NCI-H460 (cell line): ENCODE results near the gene LY6G6F. TPM values are rescaled to one million over a fixed set of nuclear protein-coding genes. Genes with fewer than 3 reads are reported as not detected.

ENCODE experiments used
- DNase-seq: peaks from one replicate; pipeline ENCODE4 v3.0.0-alpha.2; 2016; ENCODE audit warnings: low read depth; ENCODE audit errors: extremely low read depth
- small RNA-seq, 2 experiments: library from RNA; depleted of rRNA; stranded (forward); fragments of <200 nt; gene quantifications; one replicate each; pipeline ENCODE3, GENCODE V24; 2014
- total RNA-seq: library from RNA; depleted of rRNA; stranded (reverse); fragments of >200 nt; shearing (Covaris generic); gene quantifications from 2 replicates; pipeline ENCODE4 v1.2.3, GENCODE V29; 2014; rRNA removed

LY6G6F gene
- total RNA-seq, 1 experiment from 2014 or later: not detected

DNA sequence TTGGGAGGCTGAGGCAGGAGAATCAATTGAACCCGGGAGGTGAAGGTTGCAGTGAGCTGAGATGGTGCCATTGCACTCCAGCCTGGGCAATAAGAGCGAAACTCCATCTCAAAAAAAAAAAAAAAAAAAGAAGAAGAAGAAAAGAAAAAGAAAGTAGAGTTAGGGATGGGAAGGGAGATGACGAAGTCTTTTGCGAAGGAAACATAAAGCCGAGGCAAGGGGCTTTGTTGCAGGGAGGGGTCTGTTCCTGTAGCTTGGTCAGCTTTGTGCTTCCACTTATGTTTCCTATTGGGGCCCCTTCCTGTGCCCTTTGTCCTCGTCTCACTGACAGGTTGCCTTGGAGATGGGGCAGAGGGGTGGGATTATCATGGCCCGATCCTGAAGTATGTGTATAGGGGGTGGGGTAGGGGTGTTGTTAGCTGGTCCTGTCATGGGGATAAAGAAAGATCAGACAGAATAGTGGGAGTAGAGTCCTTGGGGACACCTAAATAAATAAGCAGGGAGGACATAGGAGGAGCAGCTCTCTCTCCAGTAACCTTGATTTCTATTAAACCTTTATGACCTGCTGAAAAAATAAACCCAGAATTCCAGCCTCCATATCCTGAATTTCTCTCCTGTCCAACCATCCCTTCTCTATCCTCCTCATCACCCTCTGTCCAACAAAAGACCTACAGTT is 30.8 kb downstream of the LY6G6F start:
- DNase-seq: no peak

DNA sequence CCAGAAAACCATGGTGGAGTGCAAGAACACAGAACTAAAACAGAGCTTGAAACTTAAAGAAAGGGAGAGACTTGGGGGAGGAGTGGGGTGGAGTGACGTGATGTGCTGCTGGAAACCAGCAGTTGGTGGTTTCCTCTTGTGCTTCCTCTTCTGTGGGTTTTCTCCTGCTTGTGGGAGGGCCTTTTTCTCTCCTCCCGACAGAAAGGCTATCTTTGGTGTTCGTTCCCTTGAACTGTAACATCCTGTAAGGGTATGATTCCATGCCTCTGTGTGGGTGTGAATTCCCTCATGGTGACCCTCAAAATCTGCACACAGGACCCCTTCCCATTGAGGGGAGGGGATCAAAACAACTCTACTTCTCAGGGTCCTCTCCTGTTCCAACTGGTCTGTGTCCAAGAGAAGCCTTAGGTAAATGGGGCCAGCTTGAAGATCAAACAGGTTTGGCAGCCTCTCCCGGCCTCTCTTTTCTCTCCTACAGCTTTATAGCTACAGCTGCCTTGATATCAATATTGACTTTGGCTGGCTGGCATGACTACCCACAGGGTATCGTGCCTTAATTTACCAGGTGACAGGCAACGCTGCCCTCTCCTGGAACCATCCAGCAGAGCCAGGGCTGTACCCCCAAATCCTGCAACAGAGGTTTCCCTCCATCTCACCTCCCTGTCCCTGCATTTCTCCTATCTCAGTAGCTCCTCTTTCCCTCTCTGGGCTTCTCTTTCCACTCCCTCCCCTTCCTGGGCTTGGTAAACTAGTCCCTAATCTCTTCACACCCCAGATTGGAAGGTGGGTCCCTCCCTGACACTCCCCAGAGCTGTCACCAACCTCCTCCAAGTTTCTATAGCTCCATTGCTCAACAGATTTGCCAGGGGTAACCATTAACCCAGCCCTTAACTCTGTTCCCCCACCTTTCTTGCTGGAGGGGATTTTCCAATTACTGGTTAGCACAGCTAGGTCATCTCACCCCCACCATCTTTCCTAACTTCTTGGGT is 31.6 kb downstream of the LY6G6F start:
- no peak for DNase-seq

DNA sequence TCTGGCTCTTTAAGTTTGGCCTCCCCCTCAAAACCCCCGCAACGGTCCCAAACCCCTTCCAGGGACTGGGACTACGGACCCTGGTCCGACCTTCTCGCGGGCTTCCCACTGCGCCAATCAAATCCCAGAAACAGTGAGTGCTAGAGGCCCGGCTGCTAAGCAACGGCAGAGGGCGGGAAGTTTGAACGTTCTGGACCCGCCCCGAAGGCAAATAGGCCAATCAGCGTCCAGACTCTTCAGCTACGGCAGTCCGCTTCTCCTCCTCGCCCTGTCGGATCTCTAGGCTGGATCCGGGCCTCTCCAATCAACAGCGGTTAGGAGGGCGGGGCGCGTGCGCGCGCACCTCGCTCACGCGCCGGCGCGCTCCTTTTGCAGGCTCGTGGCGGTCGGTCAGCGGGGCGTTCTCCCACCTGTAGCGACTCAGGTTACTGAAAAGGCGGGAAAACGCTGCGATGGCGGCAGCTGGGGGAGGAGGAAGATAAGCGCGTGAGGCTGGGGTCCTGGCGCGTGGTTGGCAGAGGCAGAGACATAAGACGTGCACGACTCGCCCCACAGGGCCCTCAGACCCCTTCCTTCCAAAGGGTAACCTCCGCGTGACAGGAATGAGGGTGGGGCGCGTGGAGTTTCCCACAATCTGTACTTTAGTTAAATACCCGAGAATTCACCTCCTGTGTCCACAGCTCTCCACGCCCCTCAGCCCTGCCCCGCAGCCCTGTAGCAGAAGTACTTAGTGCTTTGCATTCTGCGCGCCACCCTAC is 33.2 kb downstream of the LY6G6F start, which contains the start of gene MSH5:
MSH5 (plus strand) TSS at position 367 of the 758 bp plus-strand sequence. CDS start 462 bp downstream, outside the sequence.
- peak; percentile 97 for DNase-seq

DNA sequence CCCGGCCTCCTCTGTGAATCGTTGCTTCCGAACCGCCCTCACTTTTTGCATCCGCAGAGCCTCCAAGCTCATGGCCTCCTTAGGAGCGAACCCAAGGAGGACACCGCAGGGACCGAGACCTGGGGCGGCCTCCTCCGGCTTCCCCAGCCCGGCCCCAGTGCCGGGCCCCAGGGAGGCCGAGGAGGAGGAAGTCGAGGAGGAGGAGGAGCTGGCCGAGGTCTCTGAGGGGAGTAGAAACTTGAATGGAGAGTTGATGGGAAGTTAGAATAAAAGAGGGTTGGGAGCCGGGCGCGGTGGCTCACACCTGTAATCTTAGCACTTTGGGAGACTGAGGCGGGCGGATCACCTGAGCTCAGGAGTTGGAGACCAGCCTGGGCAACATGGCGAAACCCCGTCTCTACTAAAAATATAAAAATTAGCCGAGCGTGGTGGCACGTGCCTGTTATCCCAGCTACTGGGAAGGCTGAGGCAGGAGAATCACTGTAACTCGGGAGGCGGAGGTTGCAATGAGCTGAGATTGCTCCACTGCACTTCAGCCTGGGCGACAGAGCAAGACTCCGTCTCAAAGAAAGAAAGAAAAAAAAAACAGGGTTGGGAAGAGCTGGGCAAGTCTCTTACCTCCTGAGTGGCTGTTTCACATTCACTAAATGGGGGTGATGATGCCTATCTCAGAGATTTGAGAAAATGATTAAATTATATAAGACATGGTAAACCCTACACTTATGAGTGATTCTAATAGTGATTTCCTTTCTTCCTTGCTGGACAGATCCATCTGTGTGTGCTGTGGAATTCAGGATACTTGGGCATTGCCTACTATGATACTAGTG is 33.9 kb downstream of the LY6G6F start:
- no peak for DNase-seq

DNA sequence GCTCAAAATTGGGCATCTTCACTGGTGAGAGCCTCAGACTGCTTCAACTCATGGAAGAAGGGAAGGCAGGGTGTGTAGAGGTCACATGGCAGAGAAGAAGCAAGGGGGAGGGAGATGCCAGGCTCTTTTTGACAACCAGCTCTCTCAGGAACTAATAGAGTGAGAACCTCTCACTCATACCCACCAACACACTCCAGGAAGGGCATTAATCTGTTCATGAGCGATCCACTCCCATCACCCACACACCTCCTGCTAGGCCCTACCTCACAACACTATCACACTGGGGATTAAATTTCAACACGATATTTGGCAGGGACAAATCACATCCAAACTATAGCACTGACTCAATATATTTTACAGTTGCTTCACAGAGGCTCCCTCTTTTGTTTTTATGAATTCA is 35.1 kb downstream of the LY6G6F start:
- no peak for DNase-seq

DNA sequence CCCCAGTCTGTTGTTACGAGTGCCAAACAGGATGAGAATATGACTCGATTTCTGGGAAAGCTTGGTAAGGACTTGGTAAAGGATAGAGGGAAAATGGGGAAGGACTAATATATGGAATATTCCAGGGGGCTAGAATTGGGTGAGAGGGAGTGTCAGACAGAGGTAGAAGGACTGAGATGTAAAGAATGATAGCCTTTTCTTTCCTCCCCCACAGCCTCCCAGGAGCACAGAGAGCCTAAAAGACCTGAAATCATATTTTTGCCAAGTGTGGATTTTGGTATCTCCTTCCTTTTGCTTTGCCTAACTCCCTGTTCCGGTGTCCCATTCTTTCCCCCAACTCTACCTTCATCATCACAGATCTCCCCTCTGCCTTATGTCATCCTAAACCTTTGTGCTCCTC is 36.2 kb downstream of the LY6G6F start:
- no peak for DNase-seq

DNA sequence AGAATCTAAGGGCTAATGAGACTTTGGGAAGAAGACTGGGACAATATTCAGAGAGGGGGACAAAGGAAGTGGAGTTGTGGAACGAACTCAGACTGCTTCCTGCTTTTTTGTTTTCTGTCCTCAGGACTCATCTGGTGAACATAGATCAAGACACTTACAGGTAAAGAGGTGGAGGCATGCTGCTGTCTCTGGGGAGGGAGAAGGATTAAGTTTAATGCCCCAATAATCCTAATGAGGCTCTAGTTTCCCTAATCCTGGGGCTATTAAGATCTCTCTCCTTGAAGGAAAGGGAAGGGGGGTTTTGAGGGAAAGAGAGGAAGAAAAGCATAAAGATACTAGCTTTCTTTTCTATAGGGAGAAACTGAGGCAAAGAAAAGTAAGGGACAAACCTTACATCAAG is 37.8 kb downstream of the LY6G6F start:
- DNase-seq: no peak

DNA sequence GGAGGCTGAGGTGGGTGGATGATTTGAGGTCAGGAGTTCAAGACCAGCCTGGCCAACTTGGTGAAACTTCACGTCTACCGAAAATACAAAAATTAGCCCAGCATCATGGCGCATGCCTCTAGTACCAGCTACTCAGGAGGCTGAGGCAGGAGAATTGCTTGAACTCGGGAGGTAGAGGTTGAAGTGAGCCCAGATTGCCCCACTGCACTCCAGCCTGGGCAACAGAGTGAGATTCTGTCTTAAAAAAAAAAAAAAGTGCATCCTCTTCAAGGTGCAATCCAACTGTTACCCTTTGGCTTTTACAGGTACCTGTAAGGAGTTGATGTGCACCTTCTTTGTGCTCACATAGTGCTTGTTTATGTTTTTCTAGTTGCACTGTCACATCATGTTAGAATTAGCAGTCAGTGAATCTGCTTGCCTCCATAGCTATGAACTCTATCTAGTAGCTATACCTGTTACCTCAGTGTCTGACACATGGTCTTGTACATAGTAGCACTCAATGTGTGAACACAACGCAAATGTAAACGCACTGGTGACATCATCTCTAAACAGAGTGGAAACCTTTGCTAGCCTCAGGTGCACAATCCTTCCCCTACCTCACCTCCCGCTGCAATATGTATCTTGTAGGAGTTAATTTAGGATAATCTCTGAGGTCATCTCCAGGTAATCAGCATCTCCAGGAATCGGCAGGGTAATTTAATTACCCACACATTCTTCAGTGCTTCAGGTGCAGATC is 42.8 kb downstream of the LY6G6F start:
- DNase-seq: no peak

DNA sequence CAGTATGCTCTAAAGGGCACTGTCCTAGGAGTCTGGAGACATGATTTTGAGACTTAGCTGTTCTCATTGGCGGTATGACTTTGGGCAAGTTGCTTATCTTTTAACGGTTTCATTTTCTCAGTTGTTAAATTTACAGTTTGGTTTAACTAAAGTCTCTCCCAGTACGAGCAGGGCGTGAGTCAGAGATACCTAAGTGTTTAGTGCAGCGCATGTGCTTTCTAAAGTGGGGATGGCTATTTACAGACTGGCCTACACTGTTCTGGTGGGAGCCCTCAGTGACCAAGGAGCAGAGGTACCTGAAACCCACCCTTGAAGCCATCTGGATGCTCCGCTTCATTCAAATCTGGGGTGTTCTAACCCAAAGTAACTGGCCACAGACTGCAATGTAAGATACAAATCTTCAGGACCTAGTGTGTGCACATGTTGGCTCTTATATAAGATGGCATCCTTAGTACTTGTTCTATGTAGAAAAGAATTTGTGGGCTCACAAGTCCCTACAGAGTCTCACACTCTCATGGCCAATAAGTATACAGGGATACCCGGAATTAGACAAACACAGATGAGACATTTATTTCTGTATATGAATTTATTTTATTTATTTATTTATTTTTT is 43.9 kb downstream of the LY6G6F start:
- no peak for DNase-seq

DNA sequence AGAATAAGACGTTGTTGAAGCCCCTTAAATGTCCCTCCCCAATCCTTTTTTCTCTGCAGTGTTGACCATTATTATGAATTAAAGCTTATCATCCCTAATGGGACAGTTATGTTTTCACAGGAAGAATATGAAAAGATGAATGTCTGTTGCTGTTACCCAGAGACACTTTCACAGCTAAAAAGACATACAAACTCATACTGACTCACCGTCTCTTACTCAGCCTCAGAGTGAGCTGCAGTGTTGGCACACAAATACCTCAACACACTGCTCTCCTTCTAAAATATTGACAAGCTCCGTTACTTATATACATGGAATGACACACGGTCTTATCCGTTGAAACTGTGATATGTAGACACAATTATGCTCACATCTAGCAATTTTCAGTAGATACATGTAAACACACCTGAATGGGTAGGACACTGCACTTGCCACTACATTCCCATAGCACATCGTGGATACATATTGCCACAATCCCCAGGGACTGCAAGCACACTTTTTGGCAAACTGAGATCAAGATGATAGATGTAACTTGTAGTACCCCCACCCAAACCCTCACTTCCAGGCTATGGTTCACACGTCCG is 46.2 kb downstream of the LY6G6F start:
- DNase-seq: no peak

DNA sequence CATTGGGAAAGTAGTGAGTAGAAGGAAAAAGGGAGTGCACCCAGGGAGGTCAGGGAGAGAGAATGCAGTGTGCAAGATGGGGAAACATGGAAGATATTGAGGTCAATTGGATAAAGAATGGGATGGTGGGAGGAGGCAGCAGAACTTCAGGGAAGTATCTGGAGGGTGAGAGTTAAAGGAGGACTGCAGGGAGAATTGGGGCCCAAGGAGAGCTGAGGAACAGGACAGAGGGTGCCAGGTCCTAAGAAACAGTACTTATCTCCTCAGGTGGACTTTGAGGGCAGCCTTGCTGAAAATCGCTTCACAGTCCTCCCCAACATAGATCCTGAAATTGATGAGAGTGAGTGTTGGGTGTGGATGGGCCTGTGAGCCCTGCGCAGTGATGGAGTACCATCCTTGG is 51.6 kb downstream of the LY6G6F start:
- no peak for DNase-seq

Small RNAs within 50 kb of the gene (small RNA-seq; reads per million reads assigned to genes)
- gene LY6G6D (0 reads per million in 2 experiments), gene MIR4646 (0 reads per million in 2 experiments), gene RF00019 (0 reads per million in 2 experiments), gene RNU6-850P (0 to 0.06 reads per million in 2 experiments)

Other genes starting within 250 kb of the LY6G6F start
- gene MICB, start 208.7 kb upstream of the LY6G6F start, total RNA-seq: 6.5 and 6.8 TPM in 2 replicates
- gene MCCD1, start 177.9 kb upstream of the LY6G6F start, total RNA-seq: not detected in 2 replicates
- gene DDX39B, start 164.9 kb upstream of the LY6G6F start, total RNA-seq: 488 and 493 TPM in 2 replicates
- gene ATP6V1G2, start 160.3 kb upstream of the LY6G6F start, total RNA-seq: 0.23 and 0.27 TPM in 2 replicates
- 20.5 and 20.6 TPM in 2 replicates for gene NFKBIL1, start 159.3 kb upstream of the LY6G6F start, total RNA-seq
- not detected in 2 replicates for gene LTA, start 134.6 kb upstream of the LY6G6F start, total RNA-seq
- gene TNF, start 131.3 kb upstream of the LY6G6F start, total RNA-seq: not detected in 2 replicates
- gene LTB, start 124.4 kb upstream of the LY6G6F start, total RNA-seq: not detected in 2 replicates
- not detected in 2 replicates for gene LST1, start 120.6 kb upstream of the LY6G6F start, total RNA-seq
- not detected in 2 replicates for gene NCR3, start 113.9 kb upstream of the LY6G6F start, total RNA-seq
- not detected in 2 replicates for gene AIF1, start 91.6 kb upstream of the LY6G6F start, total RNA-seq
- 68.9 and 72.2 TPM in 2 replicates for gene PRRC2A, start 86.2 kb upstream of the LY6G6F start, total RNA-seq
- 113 and 133 TPM in 2 replicates for gene BAG6, start 54.2 kb upstream of the LY6G6F start, total RNA-seq
- gene APOM, start 51.0 kb upstream of the LY6G6F start, total RNA-seq: 2.4 and 2.8 TPM in 2 replicates
- 10.1 and 10.9 TPM in 2 replicates for gene C6orf47, start 46.1 kb upstream of the LY6G6F start, total RNA-seq
- 11.6 and 11.7 TPM in 2 replicates for gene GPANK1, start 41.9 kb upstream of the LY6G6F start, total RNA-seq
- gene CSNK2B, start 40.8 kb upstream of the LY6G6F start, total RNA-seq: 110 and 131 TPM in 2 replicates
- gene LY6G5B, start 36.9 kb upstream of the LY6G6F start, total RNA-seq: 1.9 and 2.8 TPM in 2 replicates
- gene LY6G5C, start 25.8 kb upstream of the LY6G6F start, total RNA-seq: 0.95 and 1.3 TPM in 2 replicates
- 40.5 and 55.7 TPM in 2 replicates for gene ABHD16A, start 3.5 kb upstream of the LY6G6F start, total RNA-seq
- gene LY6G6D, start 8.5 kb downstream of the LY6G6F start, total RNA-seq: not detected in 2 replicates
- not detected in 2 replicates for gene LY6G6C, start 14.9 kb downstream of the LY6G6F start, total RNA-seq
- not detected in 2 replicates for gene MPIG6B, start 16.5 kb downstream of the LY6G6F start, total RNA-seq
- gene DDAH2, start 22.4 kb downstream of the LY6G6F start, total RNA-seq: 16.4 and 19.1 TPM in 2 replicates
- gene CLIC1, start 29.7 kb downstream of the LY6G6F start, total RNA-seq: 376 and 448 TPM in 2 replicates
- gene MSH5, start 33.1 kb downstream of the LY6G6F start, total RNA-seq: 18.6 and 19.8 TPM in 2 replicates
- gene SAPCD1, start 55.8 kb downstream of the LY6G6F start, total RNA-seq: 2.8 and 4.7 TPM in 2 replicates
- 0.47 and 0.81 TPM in 2 replicates for gene VWA7, start 70.5 kb downstream of the LY6G6F start, total RNA-seq
- gene VARS1, start 88.9 kb downstream of the LY6G6F start, total RNA-seq: 42.1 and 46.7 TPM in 2 replicates
- 62.6 and 64.3 TPM in 2 replicates for gene LSM2, start 100.1 kb downstream of the LY6G6F start, total RNA-seq
- gene HSPA1L, start 108.4 kb downstream of the LY6G6F start, total RNA-seq: 0.82 and 1.0 TPM in 2 replicates
- 43.3 and 46.7 TPM in 2 replicates for gene HSPA1A, start 108.7 kb downstream of the LY6G6F start, total RNA-seq
- 58.3 and 60.4 TPM in 2 replicates for gene HSPA1B, start 120.9 kb downstream of the LY6G6F start, total RNA-seq
- 24.6 and 25.2 TPM in 2 replicates for gene NEU1, start 156.0 kb downstream of the LY6G6F start, total RNA-seq
- 0.07 TPM in 1 of 2 replicates, not detected in the other for gene SLC44A4, start 172.1 kb downstream of the LY6G6F start, total RNA-seq
- gene EHMT2, start 190.8 kb downstream of the LY6G6F start, total RNA-seq: 19.3 and 19.9 TPM in 2 replicates
- 1.8 and 2.8 TPM in 2 replicates for gene ZBTB12, start 195.2 kb downstream of the LY6G6F start, total RNA-seq
- 0.20 and 0.69 TPM in 2 replicates for gene C2, start 220.9 kb downstream of the LY6G6F start, total RNA-seq
- gene CFB, start 239.2 kb downstream of the LY6G6F start, total RNA-seq: not detected in 2 replicates